ENCODE measurements around the gene EYA2.

DNA sequence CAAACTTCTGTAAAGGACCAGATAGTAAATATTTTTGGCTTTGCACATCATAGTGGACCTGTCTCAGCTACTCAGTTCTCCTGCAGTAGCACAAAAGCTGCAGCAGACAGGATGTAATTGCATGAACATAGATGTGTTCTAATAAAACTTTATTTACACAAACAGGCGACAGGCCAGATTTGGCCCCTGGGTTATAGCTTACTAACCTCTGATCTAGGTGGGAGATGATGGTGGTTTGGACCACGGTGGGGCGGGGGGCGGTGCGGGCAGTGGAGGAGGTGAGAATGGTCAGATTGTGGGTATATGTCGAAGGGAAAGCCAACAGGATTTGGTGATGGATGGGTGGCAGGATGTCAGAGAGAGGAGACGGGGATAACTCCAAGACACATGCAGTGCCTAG, 265.6 kb downstream of the EYA2 start:
- no peak for TF ChIP-seq CTCF (conservative IDR thresholded peaks at IDR 0.05)
- TF ChIP-seq ZFX (IDR thresholded peaks at IDR 0.05), result no peak

All from C4-2B (cell line).